ENCODE data around the gene PECR. TPM values are rescaled to one million over a fixed set of nuclear protein-coding genes. Genes with fewer than 3 reads are reported as not detected.

Gene PECR
- total and polyA plus RNA-seq, 10 of the 15 experiments (the other 5 are each of a cell fraction or from before 2014, with no cell fraction given), result 7.6 to 37.4 (median 25.7) TPM

DNA sequence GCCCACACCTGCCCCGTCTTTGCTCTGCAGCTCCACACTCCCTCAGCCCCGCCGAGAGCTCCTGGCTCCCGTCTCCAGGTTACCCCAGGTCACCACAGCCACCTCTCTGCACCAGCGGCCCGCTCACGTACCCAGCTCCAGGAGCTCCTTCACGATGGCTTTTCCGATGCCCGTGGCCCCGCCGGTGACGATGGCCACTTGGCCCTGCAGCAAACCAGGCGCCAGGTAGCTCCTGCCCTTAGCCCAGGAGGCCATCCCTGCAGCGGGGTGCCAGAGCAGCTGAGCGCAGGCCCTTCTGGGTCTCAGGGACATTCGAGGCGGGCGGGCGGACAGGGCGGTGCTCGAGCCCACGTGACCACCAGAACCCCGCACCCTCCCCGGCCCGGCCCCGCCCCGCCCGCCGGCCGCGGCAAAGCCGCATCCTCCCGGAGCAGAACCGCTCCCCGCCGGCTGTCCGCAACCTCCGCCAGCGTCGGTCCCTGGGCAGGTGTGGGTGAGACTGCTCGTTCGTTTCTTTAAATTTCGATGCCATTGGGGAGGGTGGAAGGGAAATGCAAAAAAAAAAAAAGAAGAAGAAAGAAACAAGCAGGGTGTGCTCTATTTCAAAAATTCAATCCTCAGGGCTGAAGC lies at the start of gene PECR, which contains the start of gene TMEM169 (continued):
- TF ChIP-seq TCF7 (IDR thresholded peaks at IDR 0.05; ENCODE audit: borderline replicate concordance) (no peak), SUPT20H (IDR thresholded peaks at IDR 0.05; ENCODE audit: borderline replicate concordance, control insufficient read depth, low read depth, low read length) (no peak), ZNF622 (IDR thresholded peaks at IDR 0.05) (no peak), LARP7 (IDR thresholded peaks at IDR 0.05) (peak; percentile 85), NFIC (IDR thresholded peaks at IDR 0.05; ENCODE audit: low read depth, low read length) (no peak), RUNX3 (IDR thresholded peaks at IDR 0.05; ENCODE audit: low read length) (peak; percentile 35; the same call in 1 of the 2 replicates), HDGF (IDR thresholded peaks at IDR 0.05) (no peak), KLF5 (IDR thresholded peaks at IDR 0.05; ENCODE audit: partially characterized antibody) (no peak), ZNF24 (IDR thresholded peaks at IDR 0.05) (no peak), CHD1 (IDR thresholded peaks at IDR 0.05; ENCODE audit: low read depth, low read length) (no peak), JUND (IDR thresholded peaks at IDR 0.05; ENCODE audit: low read depth, low read length) (no peak), BHLHE40 (IDR thresholded peaks at IDR 0.05; ENCODE audit: borderline replicate concordance in 1 of 2, low read depth in 2 of 2, low read length in 1 of 2) (peak in 1 of 2 experiments; percentile 67; a peak in 1 of 4 replicates)
- TF ChIP-seq, protein P1, sequence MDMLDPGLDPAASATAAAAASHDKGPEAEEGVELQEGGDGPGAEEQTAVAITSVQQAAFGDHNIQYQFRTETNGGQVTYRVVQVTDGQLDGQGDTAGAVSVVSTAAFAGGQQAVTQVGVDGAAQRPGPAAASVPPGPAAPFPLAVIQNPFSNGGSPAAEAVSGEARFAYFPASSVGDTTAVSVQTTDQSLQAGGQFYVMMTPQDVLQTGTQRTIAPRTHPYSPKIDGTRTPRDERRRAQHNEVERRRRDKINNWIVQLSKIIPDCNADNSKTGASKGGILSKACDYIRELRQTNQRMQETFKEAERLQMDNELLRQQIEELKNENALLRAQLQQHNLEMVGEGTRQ (IDR thresholded peaks at IDR 0.05; ENCODE audit: borderline replicate concordance, low read depth, low read length), result peak; percentile 66
- TF ChIP-seq, protein P2, sequence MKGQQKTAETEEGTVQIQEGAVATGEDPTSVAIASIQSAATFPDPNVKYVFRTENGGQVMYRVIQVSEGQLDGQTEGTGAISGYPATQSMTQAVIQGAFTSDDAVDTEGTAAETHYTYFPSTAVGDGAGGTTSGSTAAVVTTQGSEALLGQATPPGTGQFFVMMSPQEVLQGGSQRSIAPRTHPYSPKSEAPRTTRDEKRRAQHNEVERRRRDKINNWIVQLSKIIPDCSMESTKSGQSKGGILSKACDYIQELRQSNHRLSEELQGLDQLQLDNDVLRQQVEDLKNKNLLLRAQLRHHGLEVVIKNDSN (IDR thresholded peaks at IDR 0.05; ENCODE audit: borderline replicate concordance, extremely low read length, insufficient read depth, low read depth, low read length), result peak; percentile 89
- TF ChIP-seq, protein P3, sequence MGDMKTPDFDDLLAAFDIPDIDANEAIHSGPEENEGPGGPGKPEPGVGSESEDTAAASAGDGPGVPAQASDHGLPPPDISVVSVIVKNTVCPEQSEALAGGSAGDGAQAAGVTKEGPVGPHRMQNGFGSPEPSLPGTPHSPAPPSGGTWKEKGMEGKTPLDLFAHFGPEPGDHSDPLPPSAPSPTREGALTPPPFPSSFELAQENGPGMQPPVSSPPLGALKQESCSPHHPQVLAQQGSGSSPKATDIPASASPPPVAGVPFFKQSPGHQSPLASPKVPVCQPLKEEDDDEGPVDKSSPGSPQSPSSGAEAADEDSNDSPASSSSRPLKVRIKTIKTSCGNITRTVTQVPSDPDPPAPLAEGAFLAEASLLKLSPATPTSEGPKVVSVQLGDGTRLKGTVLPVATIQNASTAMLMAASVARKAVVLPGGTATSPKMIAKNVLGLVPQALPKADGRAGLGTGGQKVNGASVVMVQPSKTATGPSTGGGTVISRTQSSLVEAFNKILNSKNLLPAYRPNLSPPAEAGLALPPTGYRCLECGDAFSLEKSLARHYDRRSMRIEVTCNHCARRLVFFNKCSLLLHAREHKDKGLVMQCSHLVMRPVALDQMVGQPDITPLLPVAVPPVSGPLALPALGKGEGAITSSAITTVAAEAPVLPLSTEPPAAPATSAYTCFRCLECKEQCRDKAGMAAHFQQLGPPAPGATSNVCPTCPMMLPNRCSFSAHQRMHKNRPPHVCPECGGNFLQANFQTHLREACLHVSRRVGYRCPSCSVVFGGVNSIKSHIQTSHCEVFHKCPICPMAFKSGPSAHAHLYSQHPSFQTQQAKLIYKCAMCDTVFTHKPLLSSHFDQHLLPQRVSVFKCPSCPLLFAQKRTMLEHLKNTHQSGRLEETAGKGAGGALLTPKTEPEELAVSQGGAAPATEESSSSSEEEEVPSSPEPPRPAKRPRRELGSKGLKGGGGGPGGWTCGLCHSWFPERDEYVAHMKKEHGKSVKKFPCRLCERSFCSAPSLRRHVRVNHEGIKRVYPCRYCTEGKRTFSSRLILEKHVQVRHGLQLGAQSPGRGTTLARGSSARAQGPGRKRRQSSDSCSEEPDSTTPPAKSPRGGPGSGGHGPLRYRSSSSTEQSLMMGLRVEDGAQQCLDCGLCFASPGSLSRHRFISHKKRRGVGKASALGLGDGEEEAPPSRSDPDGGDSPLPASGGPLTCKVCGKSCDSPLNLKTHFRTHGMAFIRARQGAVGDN (IDR thresholded peaks at IDR 0.05), result peak; percentile 72
- TF ChIP-seq, protein P4, sequence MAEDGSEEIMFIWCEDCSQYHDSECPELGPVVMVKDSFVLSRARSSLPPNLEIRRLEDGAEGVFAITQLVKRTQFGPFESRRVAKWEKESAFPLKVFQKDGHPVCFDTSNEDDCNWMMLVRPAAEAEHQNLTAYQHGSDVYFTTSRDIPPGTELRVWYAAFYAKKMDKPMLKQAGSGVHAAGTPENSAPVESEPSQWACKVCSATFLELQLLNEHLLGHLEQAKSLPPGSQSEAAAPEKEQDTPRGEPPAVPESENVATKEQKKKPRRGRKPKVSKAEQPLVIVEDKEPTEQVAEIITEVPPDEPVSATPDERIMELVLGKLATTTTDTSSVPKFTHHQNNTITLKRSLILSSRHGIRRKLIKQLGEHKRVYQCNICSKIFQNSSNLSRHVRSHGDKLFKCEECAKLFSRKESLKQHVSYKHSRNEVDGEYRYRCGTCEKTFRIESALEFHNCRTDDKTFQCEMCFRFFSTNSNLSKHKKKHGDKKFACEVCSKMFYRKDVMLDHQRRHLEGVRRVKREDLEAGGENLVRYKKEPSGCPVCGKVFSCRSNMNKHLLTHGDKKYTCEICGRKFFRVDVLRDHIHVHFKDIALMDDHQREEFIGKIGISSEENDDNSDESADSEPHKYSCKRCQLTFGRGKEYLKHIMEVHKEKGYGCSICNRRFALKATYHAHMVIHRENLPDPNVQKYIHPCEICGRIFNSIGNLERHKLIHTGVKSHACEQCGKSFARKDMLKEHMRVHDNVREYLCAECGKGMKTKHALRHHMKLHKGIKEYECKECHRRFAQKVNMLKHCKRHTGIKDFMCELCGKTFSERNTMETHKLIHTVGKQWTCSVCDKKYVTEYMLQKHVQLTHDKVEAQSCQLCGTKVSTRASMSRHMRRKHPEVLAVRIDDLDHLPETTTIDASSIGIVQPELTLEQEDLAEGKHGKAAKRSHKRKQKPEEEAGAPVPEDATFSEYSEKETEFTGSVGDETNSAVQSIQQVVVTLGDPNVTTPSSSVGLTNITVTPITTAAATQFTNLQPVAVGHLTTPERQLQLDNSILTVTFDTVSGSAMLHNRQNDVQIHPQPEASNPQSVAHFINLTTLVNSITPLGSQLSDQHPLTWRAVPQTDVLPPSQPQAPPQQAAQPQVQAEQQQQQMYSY (CRISPR knock-in tag; IDR thresholded peaks at IDR 0.05), result no peak
- TF ChIP-seq, protein P5, sequence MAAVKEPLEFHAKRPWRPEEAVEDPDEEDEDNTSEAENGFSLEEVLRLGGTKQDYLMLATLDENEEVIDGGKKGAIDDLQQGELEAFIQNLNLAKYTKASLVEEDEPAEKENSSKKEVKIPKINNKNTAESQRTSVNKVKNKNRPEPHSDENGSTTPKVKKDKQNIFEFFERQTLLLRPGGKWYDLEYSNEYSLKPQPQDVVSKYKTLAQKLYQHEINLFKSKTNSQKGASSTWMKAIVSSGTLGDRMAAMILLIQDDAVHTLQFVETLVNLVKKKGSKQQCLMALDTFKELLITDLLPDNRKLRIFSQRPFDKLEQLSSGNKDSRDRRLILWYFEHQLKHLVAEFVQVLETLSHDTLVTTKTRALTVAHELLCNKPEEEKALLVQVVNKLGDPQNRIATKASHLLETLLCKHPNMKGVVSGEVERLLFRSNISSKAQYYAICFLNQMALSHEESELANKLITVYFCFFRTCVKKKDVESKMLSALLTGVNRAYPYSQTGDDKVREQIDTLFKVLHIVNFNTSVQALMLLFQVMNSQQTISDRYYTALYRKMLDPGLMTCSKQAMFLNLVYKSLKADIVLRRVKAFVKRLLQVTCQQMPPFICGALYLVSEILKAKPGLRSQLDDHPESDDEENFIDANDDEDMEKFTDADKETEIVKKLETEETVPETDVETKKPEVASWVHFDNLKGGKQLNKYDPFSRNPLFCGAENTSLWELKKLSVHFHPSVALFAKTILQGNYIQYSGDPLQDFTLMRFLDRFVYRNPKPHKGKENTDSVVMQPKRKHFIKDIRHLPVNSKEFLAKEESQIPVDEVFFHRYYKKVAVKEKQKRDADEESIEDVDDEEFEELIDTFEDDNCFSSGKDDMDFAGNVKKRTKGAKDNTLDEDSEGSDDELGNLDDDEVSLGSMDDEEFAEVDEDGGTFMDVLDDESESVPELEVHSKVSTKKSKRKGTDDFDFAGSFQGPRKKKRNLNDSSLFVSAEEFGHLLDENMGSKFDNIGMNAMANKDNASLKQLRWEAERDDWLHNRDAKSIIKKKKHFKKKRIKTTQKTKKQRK (IDR thresholded peaks at IDR 0.05; ENCODE audit: low read depth, low read length), result no peak

All from GM12878 (cell line).